ENCODE measurements around the gene MYO3A.

DNA sequence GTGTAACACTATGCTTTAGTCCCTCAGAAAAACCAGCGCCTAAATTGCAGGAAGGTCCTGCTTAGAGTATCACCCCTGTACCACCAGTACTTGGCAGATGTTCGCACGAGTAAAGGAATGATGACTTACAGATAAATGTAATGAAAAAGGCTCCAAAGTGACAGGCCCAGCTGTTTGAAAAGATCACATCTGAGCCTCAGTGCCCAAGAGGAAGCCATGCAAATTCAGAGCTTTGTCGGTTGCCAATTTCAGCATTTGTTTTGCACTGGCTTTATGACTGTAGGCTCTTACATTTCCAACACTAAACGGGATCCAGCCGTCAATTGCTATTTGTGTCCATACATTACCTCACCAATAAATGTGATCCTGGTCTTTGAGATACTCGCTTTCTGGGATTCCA is 222.0 kb downstream of the MYO3A start:
- TF ChIP-seq, protein P1, sequence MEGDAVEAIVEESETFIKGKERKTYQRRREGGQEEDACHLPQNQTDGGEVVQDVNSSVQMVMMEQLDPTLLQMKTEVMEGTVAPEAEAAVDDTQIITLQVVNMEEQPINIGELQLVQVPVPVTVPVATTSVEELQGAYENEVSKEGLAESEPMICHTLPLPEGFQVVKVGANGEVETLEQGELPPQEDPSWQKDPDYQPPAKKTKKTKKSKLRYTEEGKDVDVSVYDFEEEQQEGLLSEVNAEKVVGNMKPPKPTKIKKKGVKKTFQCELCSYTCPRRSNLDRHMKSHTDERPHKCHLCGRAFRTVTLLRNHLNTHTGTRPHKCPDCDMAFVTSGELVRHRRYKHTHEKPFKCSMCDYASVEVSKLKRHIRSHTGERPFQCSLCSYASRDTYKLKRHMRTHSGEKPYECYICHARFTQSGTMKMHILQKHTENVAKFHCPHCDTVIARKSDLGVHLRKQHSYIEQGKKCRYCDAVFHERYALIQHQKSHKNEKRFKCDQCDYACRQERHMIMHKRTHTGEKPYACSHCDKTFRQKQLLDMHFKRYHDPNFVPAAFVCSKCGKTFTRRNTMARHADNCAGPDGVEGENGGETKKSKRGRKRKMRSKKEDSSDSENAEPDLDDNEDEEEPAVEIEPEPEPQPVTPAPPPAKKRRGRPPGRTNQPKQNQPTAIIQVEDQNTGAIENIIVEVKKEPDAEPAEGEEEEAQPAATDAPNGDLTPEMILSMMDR (IDR thresholded peaks at IDR 0.05; ENCODE audit: low read length), result no peak
- TF ChIP-seq EZH2 (optimal IDR thresholded peaks at IDR 0.05; ENCODE audit: low read depth, low read length), result no peak

All from MM.1S (cell line).